GM21381 (cell line): ENCODE results near the gene FAM90A26.
"Not testable (repeated sequence)": the region's sequence is repeated elsewhere in the genome, so short reads cannot be mapped to it uniquely, and the experiment has no call there.

Experiments used
- ATAC-seq: cut with Tn5 transposase; IDR thresholded peaks from one replicate; pipeline ENCODE4 v1.9.1; 2021; ENCODE audit warnings: mild to moderate bottlenecking, moderate library complexity; ENCODE audit not compliant: unreplicated experiment

The FAM90A26 gene

GRCh38 chr4:9169791-9170459 lies at the start of gene FAM90A26:
Gene FAM90A26 (plus strand): TSS chr4:9170409. CDS start chr4:9173173, 2,764 bp downstream.
- not testable (repeated sequence) for ATAC-seq

- ATAC-seq: not testable (repeated sequence)
Observed at GRCh38 chr4:9122711-9123110, 47.5 kb upstream of the FAM90A26 start.

GRCh38 chr4:9123572-9124007 lies 46.6 kb upstream of the FAM90A26 start:
- ATAC-seq: not testable (repeated sequence)

GRCh38 chr4:9125601-9126161 lies 44.5 kb upstream of the FAM90A26 start:
- ATAC-seq: not testable (repeated sequence)

- ATAC-seq: not testable (repeated sequence)
Observed at GRCh38 chr4:9131420-9131819, 38.8 kb upstream of the FAM90A26 start.

GRCh38 chr4:9132849-9133248 lies 37.4 kb upstream of the FAM90A26 start:
- not testable (repeated sequence) for ATAC-seq

- ATAC-seq: not testable (repeated sequence)
Observed at GRCh38 chr4:9134011-9134410, 36.2 kb upstream of the FAM90A26 start.

GRCh38 chr4:9134556-9134955 lies 35.7 kb upstream of the FAM90A26 start:
- ATAC-seq: not testable (repeated sequence)

- ATAC-seq: not testable (repeated sequence)
Observed at GRCh38 chr4:9141050-9141449, 29.2 kb upstream of the FAM90A26 start.

- ATAC-seq: not testable (repeated sequence)
Observed at GRCh38 chr4:9142786-9143185, 27.4 kb upstream of the FAM90A26 start.

- ATAC-seq: no peak
Observed at GRCh38 chr4:9143421-9144080, 26.7 kb upstream of the FAM90A26 start.

GRCh38 chr4:9146967-9147366 lies 23.2 kb upstream of the FAM90A26 start:
- no peak for ATAC-seq

- not testable (repeated sequence) for ATAC-seq
Observed at GRCh38 chr4:9147368-9147767, 22.8 kb upstream of the FAM90A26 start.

GRCh38 chr4:9148611-9149409 lies 21.4 kb upstream of the FAM90A26 start:
- ATAC-seq: not testable (repeated sequence)

GRCh38 chr4:9151809-9152179 lies 18.4 kb upstream of the FAM90A26 start:
- not testable (repeated sequence) for ATAC-seq

GRCh38 chr4:9152180-9153007 lies 17.8 kb upstream of the FAM90A26 start:
- ATAC-seq: not testable (repeated sequence)

- ATAC-seq: not testable (repeated sequence)
Observed at GRCh38 chr4:9153008-9153570, 17.1 kb upstream of the FAM90A26 start.

- ATAC-seq: not testable (repeated sequence)
Observed at GRCh38 chr4:9153571-9154157, 16.5 kb upstream of the FAM90A26 start.

GRCh38 chr4:9155101-9155886 lies 14.9 kb upstream of the FAM90A26 start:
- not testable (repeated sequence) for ATAC-seq
